BE2C (cell line): ENCODE data around the gene RBM19.

Source experiments
- DNase-seq: peaks from one replicate; pipeline ENCODE4 v3.0.0-alpha.2; 2020
- H3K27me3 ChIP-seq: fragments of 250-450 bp; sonication (Bioruptor Pico); 2 replicates; pipeline ENCODE4 v1.5.1; 2020; ENCODE audit warnings: mild to moderate bottlenecking
- H3K36me3 ChIP-seq: fragments of 250-450 bp; sonication (Bioruptor Pico); 2 replicates; pipeline ENCODE4 v1.5.1; 2020; ENCODE audit warnings: mild to moderate bottlenecking
- H3K4me1 ChIP-seq: fragments of 250-450 bp; sonication (Bioruptor Pico); 2 replicates; pipeline ENCODE4 v1.5.1; 2020
- H3K4me3 ChIP-seq: 2 replicates; pipeline ENCODE4 v1.5.1; 2011; ENCODE audit warnings: low read depth, low read length
- H3K9me3 ChIP-seq: fragments of 250-450 bp; sonication (Bioruptor Pico); 2 replicates; pipeline ENCODE4 v1.5.1; 2020
- TF ChIP-seq, protein P1 (sequence below): IDR thresholded peaks from 2 replicates; pipeline ENCODE4 v1.5.1; 2012; ENCODE audit warnings: mild to moderate bottlenecking, low read depth, low read length

Gene RBM19

DNA sequence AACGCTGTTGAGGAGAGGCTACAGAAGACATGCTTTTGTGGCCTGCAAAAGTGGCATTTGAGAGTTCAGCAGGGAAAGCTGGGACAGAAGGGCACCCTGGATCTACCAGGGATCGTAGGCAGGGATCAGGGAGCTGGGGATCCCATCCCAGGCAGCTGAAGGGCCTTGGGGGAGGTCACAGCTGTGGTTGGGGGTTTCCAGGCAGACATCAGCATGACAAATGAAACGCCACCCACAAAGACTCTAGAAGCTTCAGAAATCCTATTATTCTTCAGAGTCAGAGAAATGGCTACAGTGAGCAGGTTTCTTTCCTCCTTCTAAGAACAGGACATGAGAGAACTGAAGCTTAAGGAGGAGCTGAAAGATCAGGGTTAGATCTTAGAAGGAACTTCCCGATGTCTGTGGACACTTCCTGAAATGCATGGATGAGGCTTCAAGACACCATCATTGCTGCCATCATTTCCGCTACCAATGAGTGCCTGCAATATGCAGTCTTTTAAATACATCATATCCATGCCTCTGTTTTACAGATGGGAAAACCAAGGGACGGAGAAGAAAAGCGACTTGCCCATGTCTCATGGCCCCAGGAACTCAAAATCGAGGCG, 104.3 kb downstream of the RBM19 start:
- Histone ChIP-seq H3K4me1 (no peaks in the 10 kb centered on the region), H3K9me3 (no peaks in the 10 kb centered on the region), H3K36me3 (peaks cover 8% of the 10 kb centered on the region; the same call in 1 of the 2 replicates), H3K4me3 (no peak overlapping the region), H3K27me3 (no peaks in the 10 kb centered on the region)
- no peak for DNase-seq
- TF ChIP-seq, protein P1, sequence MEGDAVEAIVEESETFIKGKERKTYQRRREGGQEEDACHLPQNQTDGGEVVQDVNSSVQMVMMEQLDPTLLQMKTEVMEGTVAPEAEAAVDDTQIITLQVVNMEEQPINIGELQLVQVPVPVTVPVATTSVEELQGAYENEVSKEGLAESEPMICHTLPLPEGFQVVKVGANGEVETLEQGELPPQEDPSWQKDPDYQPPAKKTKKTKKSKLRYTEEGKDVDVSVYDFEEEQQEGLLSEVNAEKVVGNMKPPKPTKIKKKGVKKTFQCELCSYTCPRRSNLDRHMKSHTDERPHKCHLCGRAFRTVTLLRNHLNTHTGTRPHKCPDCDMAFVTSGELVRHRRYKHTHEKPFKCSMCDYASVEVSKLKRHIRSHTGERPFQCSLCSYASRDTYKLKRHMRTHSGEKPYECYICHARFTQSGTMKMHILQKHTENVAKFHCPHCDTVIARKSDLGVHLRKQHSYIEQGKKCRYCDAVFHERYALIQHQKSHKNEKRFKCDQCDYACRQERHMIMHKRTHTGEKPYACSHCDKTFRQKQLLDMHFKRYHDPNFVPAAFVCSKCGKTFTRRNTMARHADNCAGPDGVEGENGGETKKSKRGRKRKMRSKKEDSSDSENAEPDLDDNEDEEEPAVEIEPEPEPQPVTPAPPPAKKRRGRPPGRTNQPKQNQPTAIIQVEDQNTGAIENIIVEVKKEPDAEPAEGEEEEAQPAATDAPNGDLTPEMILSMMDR = no peak

DNA sequence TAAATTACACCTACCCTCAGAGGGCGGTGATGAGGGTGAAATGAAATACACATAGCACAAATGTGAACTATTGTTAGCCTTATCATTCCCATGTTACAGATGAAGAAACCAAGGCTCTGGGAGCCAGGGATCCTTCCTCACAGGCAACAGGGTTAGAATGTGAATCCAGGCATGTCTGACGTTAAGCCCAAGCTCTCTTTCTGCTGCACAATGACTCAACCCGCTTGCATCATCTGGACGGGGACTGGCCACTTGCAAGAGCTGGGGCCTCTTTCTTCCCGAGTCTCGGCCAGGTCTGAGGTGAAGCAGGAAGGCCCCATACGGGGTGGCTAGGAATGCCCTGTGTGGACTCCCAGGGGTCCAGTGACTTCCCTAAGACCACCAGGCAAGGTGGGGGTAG, 105.2 kb downstream of the RBM19 start:
- Histone ChIP-seq H3K4me1 (no peaks in the 10 kb centered on the region), H3K4me3 (no peak overlapping the region), H3K9me3 (no peaks in the 10 kb centered on the region), H3K36me3 (peaks cover 8% of the 10 kb centered on the region; the same call in 1 of the 2 replicates), H3K27me3 (no peaks in the 10 kb centered on the region)
- TF ChIP-seq, protein P1 = no peak
- no peak for DNase-seq

DNA sequence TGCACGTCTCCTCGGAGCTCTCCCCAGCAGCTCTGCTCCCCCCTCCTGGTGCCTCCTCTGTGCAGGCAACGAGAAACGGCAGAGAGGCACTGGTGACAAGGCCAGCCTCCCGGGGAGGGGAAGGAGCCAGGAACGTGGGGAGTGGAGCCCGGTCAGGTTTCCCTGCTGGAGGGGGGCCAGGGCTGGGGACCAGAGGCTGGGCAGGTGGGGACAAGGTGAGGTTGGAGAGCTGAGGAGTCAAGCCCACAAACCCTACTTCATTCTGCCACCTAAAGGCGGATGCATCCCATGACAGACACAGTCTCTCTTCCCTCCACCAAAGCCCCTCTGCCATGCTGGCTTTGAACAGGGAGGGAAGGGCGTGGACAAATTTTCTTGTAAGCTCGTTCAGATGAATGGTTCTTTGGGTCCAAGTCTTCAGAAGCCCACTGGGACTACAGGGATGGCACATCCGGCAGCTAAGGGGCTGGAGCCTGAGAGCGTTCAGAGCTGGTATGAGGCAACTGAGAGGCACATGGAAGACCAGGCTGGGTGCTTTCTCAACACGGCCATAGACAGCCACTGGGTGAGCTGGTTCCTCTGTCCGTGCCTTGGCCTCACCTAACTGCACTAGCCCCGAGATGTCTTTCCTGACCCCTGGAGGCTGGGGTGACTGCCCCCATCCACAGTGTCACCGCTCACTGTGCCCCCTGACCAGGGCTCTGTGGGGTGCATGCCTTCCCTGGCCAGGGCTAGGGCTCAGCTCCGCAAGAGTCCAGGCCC, 105.9 kb downstream of the RBM19 start:
- Histone ChIP-seq H3K9me3 (no peaks in the 10 kb centered on the region), H3K4me1 (no peaks in the 10 kb centered on the region), H3K27me3 (no peaks in the 10 kb centered on the region), H3K4me3 (no peak overlapping the region), H3K36me3 (peaks cover 8% of the 10 kb centered on the region; the same call in 1 of the 2 replicates)
- TF ChIP-seq, protein P1 = 0 out of 2 replicates have a peak, but pooled peaks have one; percentile 15
- DNase-seq = no peak

DNA sequence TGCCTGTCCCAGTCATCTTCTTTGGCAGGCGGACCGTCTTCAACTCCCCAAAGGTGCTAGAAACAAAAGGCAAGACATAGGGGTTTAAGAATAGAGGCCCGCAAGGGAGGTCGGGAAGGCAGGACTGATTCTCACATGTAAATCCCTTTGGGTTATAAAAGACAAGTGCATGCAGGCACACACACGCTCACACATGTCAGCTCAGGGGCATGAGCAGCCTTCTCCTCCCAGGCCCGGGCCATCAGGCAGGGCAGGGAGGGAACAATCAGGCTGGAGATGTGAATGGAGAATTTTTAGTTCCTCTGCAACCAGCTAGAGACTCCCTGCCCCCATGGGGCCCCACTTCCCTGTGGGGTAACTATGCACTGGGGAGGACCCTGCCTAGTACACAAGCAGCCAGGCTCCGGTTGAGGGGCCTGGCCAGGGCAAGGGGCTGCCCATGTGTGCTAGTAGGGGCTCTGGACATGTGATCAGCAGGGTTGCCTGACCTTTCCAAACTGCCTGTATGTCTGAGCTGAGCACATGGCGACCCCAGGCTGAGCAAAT, 107.2 kb downstream of the RBM19 start:
- H3K4me3 ChIP-seq = no peak overlapping the region
- DNase-seq = no peak
- no peaks in the 10 kb centered on the region for H3K4me1 ChIP-seq
- no peaks in the 10 kb centered on the region for H3K9me3 ChIP-seq
- H3K27me3 ChIP-seq = no peaks in the 10 kb centered on the region
- TF ChIP-seq, protein P1 = no peak
- peaks cover 8% of the 10 kb centered on the region; the same call in 1 of the 2 replicates for H3K36me3 ChIP-seq

DNA sequence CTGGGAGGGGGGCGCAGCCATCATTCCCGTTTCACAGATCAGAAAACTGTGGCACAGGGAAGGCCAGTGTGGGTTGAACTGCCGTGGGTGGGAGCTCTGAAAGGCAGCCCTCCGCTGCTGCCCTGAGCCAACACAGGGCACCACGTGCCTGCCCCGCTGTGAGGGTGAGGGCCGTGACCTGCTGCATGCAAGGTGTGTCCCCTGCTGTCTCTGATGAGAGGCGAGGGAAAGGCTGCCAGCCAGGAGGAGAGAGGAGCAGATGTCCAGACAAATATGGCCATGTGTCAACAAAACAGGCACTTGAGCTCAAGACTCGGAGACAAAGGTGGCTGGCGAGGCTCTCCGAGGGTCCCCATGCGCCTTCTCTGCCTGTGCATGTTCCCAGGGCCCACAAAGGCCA, 108.8 kb downstream of the RBM19 start:
- no peak for DNase-seq
- Histone ChIP-seq H3K36me3 (peaks cover 8% of the 10 kb centered on the region; the same call in 1 of the 2 replicates), H3K9me3 (no peaks in the 10 kb centered on the region; the same call in 1 of the 2 replicates), H3K4me1 (no peaks in the 10 kb centered on the region), H3K27me3 (no peaks in the 10 kb centered on the region), H3K4me3 (no peak overlapping the region)
- TF ChIP-seq, protein P1 = no peak
